GM21737 (cell line): ENCODE data around the gene SLC10A7.

Source experiments
- ATAC-seq: cut with Tn5 transposase; IDR thresholded peaks from one replicate; pipeline ENCODE4 v1.9.1; 2021; ENCODE audit warnings: mild to moderate bottlenecking, moderate library complexity; ENCODE audit not compliant: unreplicated experiment

SLC10A7 gene

GRCh38 chr4:146442801-146443200 is 78.9 kb downstream of the SLC10A7 start:
- no peak for ATAC-seq

GRCh38 chr4:146439999-146440398 is 81.7 kb downstream of the SLC10A7 start:
- ATAC-seq: no peak

- no peak for ATAC-seq
These were observed 82.3 kb downstream of the SLC10A7 start for GRCh38 chr4:146439437-146439836.

GRCh38 chr4:146437778-146438177 is 84.0 kb downstream of the SLC10A7 start:
- no peak for ATAC-seq

GRCh38 chr4:146436423-146437162 is 85.1 kb downstream of the SLC10A7 start:
- no peak for ATAC-seq

GRCh38 chr4:146435962-146436361 is 85.8 kb downstream of the SLC10A7 start:
- ATAC-seq: no peak

GRCh38 chr4:146432065-146432464 is 89.7 kb downstream of the SLC10A7 start:
- no peak for ATAC-seq

- ATAC-seq: no peak
These were observed 93.4 kb downstream of the SLC10A7 start for GRCh38 chr4:146428298-146428697.

GRCh38 chr4:146417822-146418221 is 103.9 kb downstream of the SLC10A7 start:
- no peak for ATAC-seq

- no peak for ATAC-seq
These were observed 105.9 kb downstream of the SLC10A7 start for GRCh38 chr4:146415829-146416228.

- no peak for ATAC-seq
These were observed 114.1 kb downstream of the SLC10A7 start for GRCh38 chr4:146407669-146408084.

- ATAC-seq: no peak
These were observed 114.5 kb downstream of the SLC10A7 start for GRCh38 chr4:146407257-146407656.

GRCh38 chr4:146401274-146401673 is 120.5 kb downstream of the SLC10A7 start:
- no peak for ATAC-seq

GRCh38 chr4:146398896-146399445 is 122.8 kb downstream of the SLC10A7 start:
- no peak for ATAC-seq

GRCh38 chr4:146398404-146398803 is 123.3 kb downstream of the SLC10A7 start:
- no peak for ATAC-seq

GRCh38 chr4:146389561-146389960 is 132.2 kb downstream of the SLC10A7 start:
- ATAC-seq: no peak

GRCh38 chr4:146382194-146382593 is 139.5 kb downstream of the SLC10A7 start:
- no peak for ATAC-seq

- no peak for ATAC-seq
These were observed 140.4 kb downstream of the SLC10A7 start for GRCh38 chr4:146381263-146381872.

GRCh38 chr4:146379744-146380143 is 142.0 kb downstream of the SLC10A7 start:
- no peak for ATAC-seq

GRCh38 chr4:146371812-146372211 is 149.9 kb downstream of the SLC10A7 start:
- ATAC-seq: no peak

GRCh38 chr4:146370841-146371240 is 150.9 kb downstream of the SLC10A7 start:
- no peak for ATAC-seq

- no peak for ATAC-seq
These were observed 152.3 kb downstream of the SLC10A7 start for GRCh38 chr4:146369446-146369845.
